Endometrial microvascular endothelial cells (primary cell): ENCODE data around the gene PPFIA2. TPM values are rescaled to one million over a fixed set of nuclear protein-coding genes. Genes with fewer than 3 reads are reported as not detected.
"Not testable (repeated sequence)": the region's sequence is repeated elsewhere in the genome, so short reads cannot be mapped to it uniquely, and the experiment has no call there.

ENCODE experiments used
- in situ Hi-C: cut with HindIII; loops from 2 replicates; pipeline ENCODE4 v1.10.0; 2017; ENCODE audit warnings: low sequenced_read_pairs, low pct_unique_long_range_greater_than_20kb; ENCODE audit errors: inconsistent ontology term
- total RNA-seq: library from RNA; depleted of rRNA; stranded (reverse); fragments of >200 nt; gene quantifications from one replicate; pipeline ENCODE4 v1.2.3, GENCODE V29; 2015; ENCODE audit errors: inconsistent ontology term

PPFIA2 gene
- total RNA-seq, 1 donor from 2014 or later = not detected

GRCh38 chr12:81683881-81684280, 75.3 kb downstream of the PPFIA2 start:
- in situ Hi-C loops = no loop called here

- in situ Hi-C loops = no loop called here
Observed at GRCh38 chr12:81679614-81680013, 79.5 kb downstream of the PPFIA2 start.

DNA sequence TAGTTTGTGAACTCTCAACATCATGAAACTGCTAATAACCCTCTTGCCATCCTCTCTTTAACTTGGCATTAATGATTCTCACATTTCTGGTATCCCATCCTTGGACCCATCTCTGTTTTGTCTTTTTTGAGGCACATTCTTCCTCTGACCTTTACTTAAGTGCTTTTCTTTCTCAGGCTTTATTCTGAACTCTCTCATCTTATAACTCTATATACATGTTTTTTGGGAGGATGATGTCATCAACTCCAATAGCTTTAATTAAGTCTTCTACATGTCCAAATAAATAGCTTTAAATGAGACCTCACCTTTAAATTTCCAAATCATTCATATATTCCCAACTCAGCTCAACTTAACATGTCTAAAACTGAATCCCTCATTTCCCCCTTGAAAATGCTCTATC, 88.4 kb downstream of the PPFIA2 start:
- in situ Hi-C loops = no loop called here

GRCh38 chr12:81668475-81668874, 90.7 kb downstream of the PPFIA2 start:
- in situ Hi-C loops = no loop called here

DNA sequence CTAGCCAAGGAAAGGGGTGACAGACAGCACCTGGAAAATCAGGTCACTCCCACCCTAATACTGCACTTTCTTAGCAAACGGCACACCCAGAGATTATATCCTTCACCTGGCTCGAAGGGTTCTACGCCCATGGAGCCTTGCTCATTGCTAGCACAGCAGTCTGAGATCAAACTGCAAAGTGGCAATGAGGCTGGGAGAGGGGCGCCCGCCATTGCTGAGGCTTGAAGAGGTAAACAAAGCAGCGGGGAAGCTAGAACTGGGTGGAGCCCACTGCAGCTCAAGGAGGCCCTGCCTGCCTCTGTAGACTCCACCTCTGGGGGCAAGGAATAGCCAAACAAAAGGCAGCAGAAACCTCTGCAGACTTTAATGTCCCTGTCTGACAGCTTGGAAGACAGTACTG, 99.8 kb downstream of the PPFIA2 start:
- in situ Hi-C loops = not testable (repeated sequence)

DNA sequence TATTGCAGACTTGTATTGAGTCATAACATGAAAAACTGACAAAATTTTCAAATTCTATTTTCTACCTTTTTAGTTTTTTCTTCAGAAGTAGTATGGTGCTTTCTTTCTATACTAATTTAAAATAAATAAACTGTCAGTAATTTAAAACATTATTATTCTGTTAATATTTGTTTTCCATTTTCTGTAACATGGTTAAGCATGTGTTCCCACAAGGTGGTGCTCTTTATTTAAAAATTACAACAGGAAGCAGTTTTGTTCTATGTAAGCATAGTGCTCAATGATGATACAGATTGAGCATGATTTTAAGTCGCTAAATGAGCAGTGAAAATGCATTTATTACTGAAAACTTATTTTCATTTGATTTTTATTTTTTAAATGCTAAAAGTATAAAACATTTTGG, 114.6 kb downstream of the PPFIA2 start:
- in situ Hi-C loops = no loop called here

GRCh38 chr12:81639196-81639595, 120.0 kb downstream of the PPFIA2 start:
- in situ Hi-C loops = no loop called here

- in situ Hi-C loops = no loop called here
Observed at GRCh38 chr12:81633127-81633526, 126.0 kb downstream of the PPFIA2 start.

GRCh38 chr12:81627336-81628189, 131.6 kb downstream of the PPFIA2 start:
- in situ Hi-C loops = no loop called here

DNA sequence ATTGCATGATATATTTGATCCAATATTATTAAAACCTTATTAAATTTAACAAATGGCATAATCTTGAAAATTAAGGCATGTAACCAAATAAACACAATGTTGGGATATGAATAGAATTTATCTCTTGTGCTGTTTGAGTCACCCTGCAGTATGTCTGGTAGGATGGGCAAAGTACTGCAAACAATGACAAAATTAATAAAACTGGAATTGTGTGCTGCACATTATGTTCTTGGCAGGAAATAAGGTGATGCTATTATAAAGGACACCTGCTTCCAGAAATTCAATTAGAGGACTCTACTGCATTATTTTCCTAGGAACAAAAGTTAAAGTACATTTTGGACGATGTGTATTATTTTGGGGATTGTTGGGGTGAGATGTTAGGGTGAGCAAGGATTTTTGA, 132.7 kb downstream of the PPFIA2 start:
- in situ Hi-C loops = no loop called here

GRCh38 chr12:81617915-81618314, 141.2 kb downstream of the PPFIA2 start:
- in situ Hi-C loops = no loop called here

DNA sequence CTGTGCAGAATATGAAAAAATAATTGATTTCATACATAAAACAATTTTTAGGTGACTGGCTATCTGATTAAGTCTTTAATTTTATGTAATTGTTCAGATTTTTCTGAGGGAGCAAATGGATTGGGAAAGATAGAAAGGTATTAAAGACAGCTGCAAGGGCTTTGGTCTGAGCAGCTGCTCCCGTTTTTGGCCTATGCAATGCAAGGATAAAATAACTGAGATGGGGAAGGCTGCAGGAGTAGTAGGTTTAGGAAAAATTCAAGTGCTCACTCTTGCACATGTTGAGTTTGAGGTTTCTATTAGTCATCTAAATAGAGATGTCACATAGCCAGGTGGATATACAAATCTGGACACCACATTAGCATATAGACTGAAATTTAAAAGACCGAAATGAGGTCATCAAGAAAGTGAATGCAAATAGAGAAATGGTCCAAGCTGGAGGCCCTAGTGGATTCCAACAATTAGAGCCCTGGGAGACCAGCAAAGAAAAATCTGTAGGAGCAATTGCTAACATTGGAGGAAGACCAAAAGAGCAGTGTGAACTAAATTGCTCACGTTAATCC, 144.0 kb downstream of the PPFIA2 start:
- in situ Hi-C loops = no loop called here

DNA sequence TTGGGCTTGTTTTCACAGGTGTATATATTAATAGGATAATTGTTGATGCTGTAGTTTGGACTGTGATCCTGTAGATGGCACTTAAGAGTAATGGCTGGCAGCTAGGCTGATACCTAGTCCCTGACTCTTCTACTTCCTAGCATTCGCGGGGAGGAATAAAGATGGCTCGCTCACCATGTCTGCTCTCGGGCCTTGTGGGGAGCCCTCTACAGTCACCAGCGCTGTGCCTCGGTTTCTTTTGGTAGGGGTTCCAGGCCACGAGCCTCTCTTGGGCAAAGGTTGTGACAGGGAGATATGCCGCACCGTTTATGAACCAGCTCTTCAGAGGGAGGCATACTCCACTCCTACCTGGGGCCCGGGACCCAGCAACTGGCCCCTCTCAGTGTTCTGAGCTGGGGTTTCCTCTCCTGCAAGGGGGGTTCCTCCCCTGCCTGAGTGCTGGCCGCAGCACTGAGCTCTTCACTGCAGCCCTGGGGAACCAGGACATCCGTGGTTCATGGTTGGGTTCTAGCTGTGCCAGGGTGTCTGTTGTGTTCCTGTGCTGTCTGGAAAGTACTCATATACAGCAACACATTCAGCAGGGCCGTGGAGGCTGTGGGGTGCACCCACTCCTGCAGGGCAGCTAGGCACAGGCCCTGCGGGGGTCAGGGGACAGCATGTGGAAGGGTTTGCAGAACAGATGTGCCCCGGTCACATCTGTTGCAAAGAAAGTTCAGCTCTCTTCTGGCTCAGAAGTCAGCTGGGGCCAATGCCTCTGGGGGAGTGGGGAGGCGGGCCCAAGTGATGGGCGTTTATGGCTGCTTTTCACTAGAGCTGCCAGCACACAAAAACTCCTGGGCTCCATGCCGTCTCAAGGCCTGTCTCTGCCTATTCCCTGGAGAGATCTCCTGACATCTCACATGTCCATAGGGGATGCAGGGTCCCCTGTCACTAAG, 147.9 kb downstream of the PPFIA2 start:
- in situ Hi-C loops = no loop called here

DNA sequence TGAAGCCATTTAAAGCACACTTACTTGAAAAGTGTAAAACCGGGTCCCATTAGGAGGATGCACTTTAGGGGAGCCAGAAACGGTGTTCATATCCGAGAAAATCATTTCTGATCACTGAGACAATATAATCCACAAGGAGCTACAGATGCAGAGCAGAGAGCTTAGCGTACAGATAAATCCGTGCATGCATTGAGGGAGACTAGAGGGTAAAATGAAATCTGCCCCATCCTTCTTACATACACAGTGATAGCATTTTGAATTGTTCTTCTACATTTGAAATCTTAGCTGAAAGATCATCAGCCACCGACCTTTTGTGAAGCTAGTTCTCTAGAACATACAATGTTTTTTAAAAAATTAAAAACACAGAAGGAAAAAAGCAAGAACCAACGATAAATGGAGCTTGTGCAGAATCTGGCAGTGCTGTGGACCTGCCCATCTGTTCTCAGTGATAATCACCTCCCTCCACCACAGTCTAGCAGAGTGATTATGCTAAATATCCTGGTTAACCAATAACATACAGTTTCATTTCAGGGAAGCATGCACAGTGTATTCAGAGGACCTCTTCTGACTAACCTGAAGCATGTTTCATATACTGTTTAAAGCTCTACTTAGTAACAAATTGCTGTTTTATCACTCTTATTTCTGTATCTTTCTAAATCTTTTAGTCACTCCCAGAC, 161.1 kb downstream of the PPFIA2 start:
- in situ Hi-C loops = no loop called here

DNA sequence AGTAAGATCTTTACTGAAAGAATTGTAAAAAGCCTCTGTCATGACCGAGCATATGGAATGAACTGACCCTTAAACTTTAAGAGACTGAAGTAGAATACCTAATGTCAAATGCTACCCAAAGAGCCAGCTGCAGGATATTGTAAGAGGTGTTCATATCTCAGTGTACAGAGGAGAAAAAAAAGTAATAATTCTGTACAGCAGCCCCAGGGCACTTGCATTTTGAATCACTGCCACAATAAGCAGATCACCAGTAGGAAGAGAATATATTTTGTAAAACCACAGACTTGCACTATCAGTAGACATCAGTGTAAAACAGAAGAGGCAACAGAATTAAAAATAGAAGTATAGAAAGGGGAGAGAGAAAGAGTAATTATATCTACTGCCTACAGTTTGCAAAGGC, 162.6 kb downstream of the PPFIA2 start:
- in situ Hi-C loops = no loop called here

- in situ Hi-C loops = no loop called here
Observed at GRCh38 chr12:81591256-81591655, 167.9 kb downstream of the PPFIA2 start.

GRCh38 chr12:81590703-81591102, 168.4 kb downstream of the PPFIA2 start:
- in situ Hi-C loops = not testable (repeated sequence)

DNA sequence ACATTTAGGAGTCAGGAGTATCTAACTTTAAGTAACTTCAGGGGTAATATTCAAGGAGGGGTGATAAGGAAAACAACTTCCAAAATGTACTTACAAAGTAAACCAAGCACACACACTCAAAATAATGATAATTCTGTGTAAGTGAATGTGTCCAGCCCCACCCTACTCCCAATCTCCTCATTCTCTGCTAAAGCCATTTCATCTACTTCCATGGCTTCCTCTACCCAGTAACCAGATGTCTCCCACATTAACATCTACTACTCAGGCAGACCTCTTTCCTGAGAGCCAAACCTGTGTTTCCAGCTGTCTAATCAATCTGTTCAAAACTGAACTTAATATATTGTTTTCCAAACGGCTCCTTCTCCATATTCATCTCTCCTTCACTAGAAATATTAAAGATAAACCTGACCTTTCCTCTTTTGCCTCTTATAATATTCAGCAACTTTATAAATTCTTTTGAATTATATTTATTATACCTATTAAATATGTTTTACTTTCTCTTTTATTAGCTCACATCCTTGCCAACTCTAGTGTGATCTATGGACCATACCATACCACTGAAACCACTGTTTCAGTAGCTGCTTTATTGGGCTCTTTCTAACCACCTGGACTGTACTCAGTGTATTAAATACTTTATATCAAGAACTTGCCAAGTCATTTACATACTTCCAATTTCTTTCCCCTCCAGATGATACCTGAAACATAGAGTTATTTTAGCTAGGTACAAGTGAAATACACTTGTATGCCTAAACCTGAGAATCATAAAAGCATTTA, 170.7 kb downstream of the PPFIA2 start:
- in situ Hi-C loops = no loop called here
